Body of pancreas (tissue), 4 donors: Measurements from ENCODE around the gene DEFB126.

Experiments used
- POLR2A ChIP-seq, 3 donors: fragments of 450-650 bp; IDR thresholded peaks; one replicate each; pipeline ENCODE4 v1.6.1; 2016; ENCODE audit warnings: antibody characterized with exemption in 3 of 3, mild to moderate bottlenecking in 2 of 3
- TF ChIP-seq, protein P1 (sequence below), 7 experiments: fragments of 450-650 bp in 4 of 7; fragments of 200-600 bp in 3 of 7; sonication (generic) in 3 of 7; IDR thresholded peaks; one replicate each; pipeline ENCODE4 v1.5.1; 2016 to 2019; ENCODE audit warnings: antibody characterized with exemption in 7 of 7

DNA sequence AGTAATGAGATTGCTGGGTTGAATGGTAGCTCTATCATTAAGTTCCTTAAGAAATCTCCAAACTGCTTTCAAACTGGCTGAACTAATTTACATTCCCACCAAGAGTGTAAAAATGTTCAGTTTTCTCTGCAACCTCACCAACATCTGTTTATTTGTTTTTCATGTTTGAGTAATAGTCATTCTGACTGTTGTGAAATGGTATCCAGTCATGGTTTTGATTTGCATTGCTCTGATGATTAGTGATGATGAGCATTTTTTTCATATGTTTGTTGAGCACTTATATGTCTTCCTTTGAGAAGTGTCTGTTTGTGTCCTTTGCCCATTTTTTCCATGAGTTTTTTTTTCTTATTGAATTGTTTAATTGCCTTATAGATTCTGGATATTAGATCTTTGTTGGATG, 30.0 kb upstream of the DEFB126 start:
- no peak for TF ChIP-seq POLR2A (IDR thresholded peaks at IDR 0.05)
- TF ChIP-seq, protein P1, sequence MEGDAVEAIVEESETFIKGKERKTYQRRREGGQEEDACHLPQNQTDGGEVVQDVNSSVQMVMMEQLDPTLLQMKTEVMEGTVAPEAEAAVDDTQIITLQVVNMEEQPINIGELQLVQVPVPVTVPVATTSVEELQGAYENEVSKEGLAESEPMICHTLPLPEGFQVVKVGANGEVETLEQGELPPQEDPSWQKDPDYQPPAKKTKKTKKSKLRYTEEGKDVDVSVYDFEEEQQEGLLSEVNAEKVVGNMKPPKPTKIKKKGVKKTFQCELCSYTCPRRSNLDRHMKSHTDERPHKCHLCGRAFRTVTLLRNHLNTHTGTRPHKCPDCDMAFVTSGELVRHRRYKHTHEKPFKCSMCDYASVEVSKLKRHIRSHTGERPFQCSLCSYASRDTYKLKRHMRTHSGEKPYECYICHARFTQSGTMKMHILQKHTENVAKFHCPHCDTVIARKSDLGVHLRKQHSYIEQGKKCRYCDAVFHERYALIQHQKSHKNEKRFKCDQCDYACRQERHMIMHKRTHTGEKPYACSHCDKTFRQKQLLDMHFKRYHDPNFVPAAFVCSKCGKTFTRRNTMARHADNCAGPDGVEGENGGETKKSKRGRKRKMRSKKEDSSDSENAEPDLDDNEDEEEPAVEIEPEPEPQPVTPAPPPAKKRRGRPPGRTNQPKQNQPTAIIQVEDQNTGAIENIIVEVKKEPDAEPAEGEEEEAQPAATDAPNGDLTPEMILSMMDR (IDR thresholded peaks at IDR 0.05), result no peak
